Measurements from ENCODE around the gene RXRB.

DNA sequence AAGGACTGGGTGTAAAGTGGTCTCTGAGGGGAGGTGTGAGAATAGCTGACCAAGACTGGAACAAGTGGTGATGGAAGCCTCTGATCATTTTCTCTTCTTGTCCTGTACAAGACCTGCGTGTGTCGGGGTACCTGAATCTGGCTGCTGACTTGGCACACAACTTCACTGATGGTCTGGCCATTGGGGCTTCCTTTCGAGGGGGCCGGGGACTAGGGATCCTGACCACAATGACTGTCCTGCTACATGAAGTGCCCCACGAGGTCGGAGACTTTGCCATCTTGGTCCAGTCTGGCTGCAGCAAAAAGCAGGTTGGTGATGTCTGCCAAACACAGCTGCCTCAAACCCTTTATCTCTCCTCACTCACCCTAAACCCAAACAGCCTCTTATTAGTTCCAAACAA, 2.3 kb upstream of the RXRB start:
- TF ChIP-seq GATA3 (IDR thresholded peaks at IDR 0.05; ENCODE audit: low read depth, low read length) = no peak
- TF ChIP-seq GATA2 (IDR thresholded peaks at IDR 0.05; ENCODE audit: low read depth, low read length) = no peak
